HEK293 (cell line): ENCODE measurements around the gene USP44.

Experiments used
- BCL6B ChIP-seq: fragments of 450-650 bp; formaldehyde crosslinking; IDR thresholded peaks from 2 replicates; pipeline ENCODE4 v1.5.1; 2017; ENCODE audit warnings: missing biosample characterization, missing genetic modification characterization
- GLIS1 ChIP-seq: fragments of 450-650 bp; formaldehyde crosslinking; IDR thresholded peaks from 2 replicates; pipeline ENCODE4 v1.5.1; 2016; ENCODE audit warnings: missing biosample characterization, missing genetic modification characterization
- KLF10 ChIP-seq: fragments of 450-650 bp; IDR thresholded peaks from 2 replicates; pipeline ENCODE4 v1.5.1; 2018; ENCODE audit warnings: missing biosample characterization, mild to moderate bottlenecking, missing genetic modification characterization
- KLF8 ChIP-seq: fragments of 450-650 bp; formaldehyde crosslinking; IDR thresholded peaks from 2 replicates; pipeline ENCODE4 v1.5.1; 2016; ENCODE audit warnings: missing biosample characterization, missing genetic modification characterization
- SCRT2 ChIP-seq: fragments of 450-650 bp; formaldehyde crosslinking; IDR thresholded peaks from 2 replicates; pipeline ENCODE4 v1.5.1; 2016; ENCODE audit warnings: missing biosample characterization, missing genetic modification characterization
- ZNF184 ChIP-seq: fragments of 450-650 bp; IDR thresholded peaks from 2 replicates; pipeline ENCODE4 v1.5.1; 2018; ENCODE audit warnings: missing biosample characterization, mild to moderate bottlenecking, missing genetic modification characterization
- ZNF202 ChIP-seq: fragments of 450-650 bp; formaldehyde crosslinking; IDR thresholded peaks from 2 replicates; pipeline ENCODE4 v1.5.1; 2016; ENCODE audit warnings: missing biosample characterization, missing genetic modification characterization, borderline replicate concordance
- ZNF223 ChIP-seq: fragments of 450-650 bp; formaldehyde crosslinking; IDR thresholded peaks from 2 replicates; pipeline ENCODE4 v1.5.1; 2016; ENCODE audit warnings: missing biosample characterization, missing genetic modification characterization
- ZNF335 ChIP-seq: fragments of 450-650 bp; formaldehyde crosslinking; conservative IDR thresholded peaks from 2 replicates; pipeline ENCODE4 v1.5.1; 2016; ENCODE audit warnings: missing biosample characterization, missing genetic modification characterization
- ZNF350 ChIP-seq: fragments of 450-650 bp; formaldehyde crosslinking; IDR thresholded peaks from 2 replicates; pipeline ENCODE4 v1.5.0; 2017; ENCODE audit warnings: missing biosample characterization, mild to moderate bottlenecking, missing genetic modification characterization
- ZNF362 ChIP-seq: fragments of 450-650 bp; formaldehyde crosslinking; IDR thresholded peaks from 2 replicates; pipeline ENCODE4 v1.5.1; 2016; ENCODE audit warnings: missing biosample characterization, missing genetic modification characterization
- ZNF404 ChIP-seq: fragments of 450-650 bp; formaldehyde crosslinking; IDR thresholded peaks from 2 replicates; pipeline ENCODE4 v1.5.1; 2017; ENCODE audit warnings: missing biosample characterization, missing genetic modification characterization
- ZNF423 ChIP-seq: fragments of 450-650 bp; formaldehyde crosslinking; IDR thresholded peaks from 2 replicates; pipeline ENCODE4 v1.5.1; 2016; ENCODE audit warnings: missing biosample characterization, missing genetic modification characterization
- ZNF501 ChIP-seq: fragments of 450-650 bp; formaldehyde crosslinking; IDR thresholded peaks from 2 replicates; pipeline ENCODE4 v1.5.1; 2016; ENCODE audit warnings: missing biosample characterization, missing genetic modification characterization
- ZNF513 ChIP-seq: fragments of 450-650 bp; IDR thresholded peaks from 2 replicates; pipeline ENCODE4 v1.5.1; 2018; ENCODE audit warnings: missing biosample characterization, missing genetic modification characterization
- ZNF560 ChIP-seq: fragments of 450-650 bp; formaldehyde crosslinking; IDR thresholded peaks from 2 replicates; pipeline ENCODE4 v1.5.1; 2017; ENCODE audit warnings: missing biosample characterization, missing genetic modification characterization, borderline replicate concordance
- ZNF596 ChIP-seq: fragments of 450-650 bp; IDR thresholded peaks from 2 replicates; pipeline ENCODE4 v1.5.0; 2018; ENCODE audit warnings: missing biosample characterization, mild to moderate bottlenecking, missing genetic modification characterization, moderate library complexity
- ZNF621 ChIP-seq: fragments of 450-650 bp; formaldehyde crosslinking; IDR thresholded peaks from 2 replicates; pipeline ENCODE4 v1.5.1; 2017; ENCODE audit warnings: missing biosample characterization, missing genetic modification characterization
- ZNF629 ChIP-seq: fragments of 450-650 bp; formaldehyde crosslinking; IDR thresholded peaks from 2 replicates; pipeline ENCODE4 v1.5.1; 2017; ENCODE audit warnings: missing biosample characterization, missing genetic modification characterization
- ZNF792 ChIP-seq: fragments of 450-650 bp; formaldehyde crosslinking; IDR thresholded peaks from 2 replicates; pipeline ENCODE4 v1.5.1; 2016; ENCODE audit warnings: missing biosample characterization, missing genetic modification characterization
- ZSCAN30 ChIP-seq: fragments of 450-650 bp; IDR thresholded peaks from 2 replicates; pipeline ENCODE4 v1.5.1; 2018; ENCODE audit warnings: missing biosample characterization, mild to moderate bottlenecking, missing genetic modification characterization, moderate library complexity
- TF ChIP-seq, protein P1 (sequence below): fragments of 450-650 bp; formaldehyde crosslinking; IDR thresholded peaks from 2 replicates; pipeline ENCODE4 v1.5.1; 2016; ENCODE audit warnings: missing biosample characterization, missing genetic modification characterization
- TF ChIP-seq, protein P2 (sequence below): fragments of 450-650 bp; formaldehyde crosslinking; conservative IDR thresholded peaks from 2 replicates; pipeline ENCODE4 v1.5.1; 2016; ENCODE audit warnings: low read depth, missing biosample characterization, missing genetic modification characterization
- TF ChIP-seq, protein P3 (sequence below): fragments of 450-650 bp; formaldehyde crosslinking; IDR thresholded peaks from 2 replicates; pipeline ENCODE4 v1.5.1; 2016; ENCODE audit warnings: missing biosample characterization, missing genetic modification characterization
- TF ChIP-seq, protein P4 (sequence below): fragments of 450-650 bp; formaldehyde crosslinking; IDR thresholded peaks from 2 replicates; pipeline ENCODE4 v1.5.1; 2017; ENCODE audit warnings: missing biosample characterization, missing genetic modification characterization

The USP44 gene

GRCh38 chr12:95551305-95551704, at the start of gene USP44 (continued):
- TF ChIP-seq, protein P1, sequence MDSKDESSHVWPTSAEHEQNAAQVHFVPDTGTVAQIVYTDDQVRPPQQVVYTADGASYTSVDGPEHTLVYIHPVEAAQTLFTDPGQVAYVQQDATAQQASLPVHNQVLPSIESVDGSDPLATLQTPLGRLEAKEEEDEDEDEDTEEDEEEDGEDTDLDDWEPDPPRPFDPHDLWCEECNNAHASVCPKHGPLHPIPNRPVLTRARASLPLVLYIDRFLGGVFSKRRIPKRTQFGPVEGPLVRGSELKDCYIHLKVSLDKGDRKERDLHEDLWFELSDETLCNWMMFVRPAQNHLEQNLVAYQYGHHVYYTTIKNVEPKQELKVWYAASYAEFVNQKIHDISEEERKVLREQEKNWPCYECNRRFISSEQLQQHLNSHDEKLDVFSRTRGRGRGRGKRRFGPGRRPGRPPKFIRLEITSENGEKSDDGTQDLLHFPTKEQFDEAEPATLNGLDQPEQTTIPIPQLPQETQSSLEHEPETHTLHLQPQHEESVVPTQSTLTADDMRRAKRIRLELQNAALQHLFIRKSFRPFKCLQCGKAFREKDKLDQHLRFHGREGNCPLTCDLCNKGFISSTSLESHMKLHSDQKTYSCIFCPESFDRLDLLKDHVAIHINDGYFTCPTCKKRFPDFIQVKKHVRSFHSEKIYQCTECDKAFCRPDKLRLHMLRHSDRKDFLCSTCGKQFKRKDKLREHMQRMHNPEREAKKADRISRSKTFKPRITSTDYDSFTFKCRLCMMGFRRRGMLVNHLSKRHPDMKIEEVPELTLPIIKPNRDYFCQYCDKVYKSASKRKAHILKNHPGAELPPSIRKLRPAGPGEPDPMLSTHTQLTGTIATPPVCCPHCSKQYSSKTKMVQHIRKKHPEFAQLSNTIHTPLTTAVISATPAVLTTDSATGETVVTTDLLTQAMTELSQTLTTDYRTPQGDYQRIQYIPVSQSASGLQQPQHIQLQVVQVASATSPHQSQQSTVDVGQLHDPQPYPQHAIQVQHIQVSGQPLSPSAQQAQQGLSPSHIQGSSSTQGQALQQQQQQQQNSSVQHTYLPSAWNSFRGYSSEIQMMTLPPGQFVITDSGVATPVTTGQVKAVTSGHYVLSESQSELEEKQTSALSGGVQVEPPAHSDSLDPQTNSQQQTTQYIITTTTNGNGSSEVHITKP: peak; percentile 32; the same call in 1 of the 2 replicates
- TF ChIP-seq ZNF350 (tag by site-specific recombination) (no peak), ZNF596 (tag by site-specific recombination) (no peak), ZNF423 (tag by site-specific recombination) (no peak), BCL6B (tag by site-specific recombination) (peak; percentile 10; the same call in 1 of the 2 replicates), ZSCAN30 (tag by site-specific recombination) (0 out of 2 replicates have a peak, but pooled peaks have one; percentile 38), ZNF404 (tag by site-specific recombination) (no peak), ZNF223 (tag by site-specific recombination) (no peak), ZNF621 (tag by site-specific recombination) (no peak), KLF8 (no peak), ZNF501 (tag by site-specific recombination) (no peak), ZNF335 (tag by site-specific recombination) (peak; percentile 39; the same call in 1 of the 2 replicates), ZNF513 (no peak), GLIS1 (tag by site-specific recombination) (peak; percentile 86), ZNF629 (tag by site-specific recombination) (peak; percentile 29; the same call in 1 of the 2 replicates), ZNF792 (no peak), ZNF202 (tag by site-specific recombination) (no peak), ZNF560 (tag by site-specific recombination) (no peak), ZNF184 (tag by site-specific recombination) (no peak), SCRT2 (tag by site-specific recombination) (no peak), ZNF362 (tag by site-specific recombination) (no peak), KLF10 (tag by site-specific recombination) (no peak)
- TF ChIP-seq, protein P2, sequence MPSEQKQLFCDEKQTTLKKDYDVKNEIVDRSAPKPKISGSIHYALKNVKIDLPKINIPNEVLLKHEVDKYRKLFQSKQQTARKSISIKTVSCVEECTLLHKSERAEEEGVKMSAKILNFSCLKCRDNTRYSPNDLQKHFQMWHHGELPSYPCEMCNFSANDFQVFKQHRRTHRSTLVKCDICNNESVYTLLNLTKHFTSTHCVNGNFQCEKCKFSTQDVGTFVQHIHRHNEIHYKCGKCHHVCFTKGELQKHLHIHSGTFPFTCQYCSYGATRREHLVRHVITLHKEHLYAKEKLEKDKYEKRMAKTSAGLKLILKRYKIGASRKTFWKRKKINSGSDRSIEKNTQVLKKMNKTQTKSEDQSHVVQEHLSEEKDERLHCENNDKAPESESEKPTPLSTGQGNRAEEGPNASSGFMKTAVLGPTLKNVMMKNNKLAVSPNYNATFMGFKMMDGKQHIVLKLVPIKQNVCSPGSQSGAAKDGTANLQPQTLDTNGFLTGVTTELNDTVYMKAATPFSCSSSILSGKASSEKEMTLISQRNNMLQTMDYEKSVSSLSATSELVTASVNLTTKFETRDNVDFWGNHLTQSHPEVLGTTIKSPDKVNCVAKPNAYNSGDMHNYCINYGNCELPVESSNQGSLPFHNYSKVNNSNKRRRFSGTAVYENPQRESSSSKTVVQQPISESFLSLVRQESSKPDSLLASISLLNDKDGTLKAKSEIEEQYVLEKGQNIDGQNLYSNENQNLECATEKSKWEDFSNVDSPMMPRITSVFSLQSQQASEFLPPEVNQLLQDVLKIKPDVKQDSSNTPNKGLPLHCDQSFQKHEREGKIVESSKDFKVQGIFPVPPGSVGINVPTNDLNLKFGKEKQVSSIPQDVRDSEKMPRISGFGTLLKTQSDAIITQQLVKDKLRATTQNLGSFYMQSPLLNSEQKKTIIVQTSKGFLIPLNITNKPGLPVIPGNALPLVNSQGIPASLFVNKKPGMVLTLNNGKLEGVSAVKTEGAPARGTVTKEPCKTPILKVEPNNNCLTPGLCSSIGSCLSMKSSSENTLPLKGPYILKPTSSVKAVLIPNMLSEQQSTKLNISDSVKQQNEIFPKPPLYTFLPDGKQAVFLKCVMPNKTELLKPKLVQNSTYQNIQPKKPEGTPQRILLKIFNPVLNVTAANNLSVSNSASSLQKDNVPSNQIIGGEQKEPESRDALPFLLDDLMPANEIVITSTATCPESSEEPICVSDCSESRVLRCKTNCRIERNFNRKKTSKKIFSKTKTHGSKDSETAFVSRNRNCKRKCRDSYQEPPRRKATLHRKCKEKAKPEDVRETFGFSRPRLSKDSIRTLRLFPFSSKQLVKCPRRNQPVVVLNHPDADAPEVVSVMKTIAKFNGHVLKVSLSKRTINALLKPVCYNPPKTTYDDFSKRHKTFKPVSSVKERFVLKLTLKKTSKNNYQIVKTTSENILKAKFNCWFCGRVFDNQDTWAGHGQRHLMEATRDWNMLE: no peak
- TF ChIP-seq, protein P3, sequence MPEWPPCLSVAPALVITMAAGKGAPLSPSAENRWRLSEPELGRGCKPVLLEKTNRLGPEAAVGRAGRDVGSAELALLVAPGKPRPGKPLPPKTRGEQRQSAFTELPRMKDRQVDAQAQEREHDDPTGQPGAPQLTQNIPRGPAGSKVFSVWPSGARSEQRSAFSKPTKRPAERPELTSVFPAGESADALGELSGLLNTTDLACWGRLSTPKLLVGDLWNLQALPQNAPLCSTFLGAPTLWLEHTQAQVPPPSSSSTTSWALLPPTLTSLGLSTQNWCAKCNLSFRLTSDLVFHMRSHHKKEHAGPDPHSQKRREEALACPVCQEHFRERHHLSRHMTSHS (tag by site-specific recombination): no peak
- TF ChIP-seq, protein P4, sequence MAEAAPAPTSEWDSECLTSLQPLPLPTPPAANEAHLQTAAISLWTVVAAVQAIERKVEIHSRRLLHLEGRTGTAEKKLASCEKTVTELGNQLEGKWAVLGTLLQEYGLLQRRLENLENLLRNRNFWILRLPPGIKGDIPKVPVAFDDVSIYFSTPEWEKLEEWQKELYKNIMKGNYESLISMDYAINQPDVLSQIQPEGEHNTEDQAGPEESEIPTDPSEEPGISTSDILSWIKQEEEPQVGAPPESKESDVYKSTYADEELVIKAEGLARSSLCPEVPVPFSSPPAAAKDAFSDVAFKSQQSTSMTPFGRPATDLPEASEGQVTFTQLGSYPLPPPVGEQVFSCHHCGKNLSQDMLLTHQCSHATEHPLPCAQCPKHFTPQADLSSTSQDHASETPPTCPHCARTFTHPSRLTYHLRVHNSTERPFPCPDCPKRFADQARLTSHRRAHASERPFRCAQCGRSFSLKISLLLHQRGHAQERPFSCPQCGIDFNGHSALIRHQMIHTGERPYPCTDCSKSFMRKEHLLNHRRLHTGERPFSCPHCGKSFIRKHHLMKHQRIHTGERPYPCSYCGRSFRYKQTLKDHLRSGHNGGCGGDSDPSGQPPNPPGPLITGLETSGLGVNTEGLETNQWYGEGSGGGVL (tag by site-specific recombination): no peak
